C4-2B (cell line): ENCODE results near the gene GMPR.

ENCODE experiments used
- H3K27ac ChIP-seq: fragments of 450-650 bp; 2 replicates; pipeline ENCODE4 v1.5.1; 2017
- CTCF ChIP-seq: fragments of 450-650 bp; conservative IDR thresholded peaks from 2 replicates; pipeline ENCODE4 v1.5.1; 2017; ENCODE audit warnings: mild to moderate bottlenecking
- ZFX ChIP-seq: fragments of 450-650 bp; IDR thresholded peaks from 2 replicates; pipeline ENCODE4 v1.6.1; 2017

Gene GMPR

GRCh38 chr6:16273256-16273655 lies 34.9 kb downstream of the GMPR start:
- no peak overlapping the region for H3K27ac ChIP-seq
- no peak for TF ChIP-seq ZFX
- no peak for TF ChIP-seq CTCF

GRCh38 chr6:16274483-16274882 lies 36.1 kb downstream of the GMPR start:
- TF ChIP-seq ZFX = no peak
- TF ChIP-seq CTCF = no peak
- H3K27ac ChIP-seq = no peak overlapping the region

GRCh38 chr6:16274885-16275589 lies 36.6 kb downstream of the GMPR start:
- H3K27ac ChIP-seq = no peak overlapping the region
- TF ChIP-seq CTCF = no peak
- TF ChIP-seq ZFX = no peak

GRCh38 chr6:16277101-16277981 lies 39.0 kb downstream of the GMPR start:
- H3K27ac ChIP-seq = no peak overlapping the region
- TF ChIP-seq CTCF = no peak
- no peak for TF ChIP-seq ZFX

GRCh38 chr6:16278048-16278724 lies 39.8 kb downstream of the GMPR start:
- no peak overlapping the region for H3K27ac ChIP-seq
- no peak for TF ChIP-seq CTCF

GRCh38 chr6:16278750-16279149 lies 40.4 kb downstream of the GMPR start:
- no peak overlapping the region for H3K27ac ChIP-seq
- TF ChIP-seq ZFX (no peak), CTCF (no peak)

- no peak overlapping the region for H3K27ac ChIP-seq
- TF ChIP-seq ZFX (no peak), CTCF (no peak)
These were observed 40.9 kb downstream of the GMPR start for GRCh38 chr6:16279243-16279642.
